ENCODE results near the gene BMP7. TPM values are rescaled to one million over a fixed set of nuclear protein-coding genes. Genes with fewer than 3 reads are reported as not detected.

BMP7 gene
- total and polyA plus RNA-seq, 9 of the 15 experiments (the other 6 are each of a cell fraction or from before 2014, with no cell fraction given) = 0.18 TPM; not detected in 8

DNA sequence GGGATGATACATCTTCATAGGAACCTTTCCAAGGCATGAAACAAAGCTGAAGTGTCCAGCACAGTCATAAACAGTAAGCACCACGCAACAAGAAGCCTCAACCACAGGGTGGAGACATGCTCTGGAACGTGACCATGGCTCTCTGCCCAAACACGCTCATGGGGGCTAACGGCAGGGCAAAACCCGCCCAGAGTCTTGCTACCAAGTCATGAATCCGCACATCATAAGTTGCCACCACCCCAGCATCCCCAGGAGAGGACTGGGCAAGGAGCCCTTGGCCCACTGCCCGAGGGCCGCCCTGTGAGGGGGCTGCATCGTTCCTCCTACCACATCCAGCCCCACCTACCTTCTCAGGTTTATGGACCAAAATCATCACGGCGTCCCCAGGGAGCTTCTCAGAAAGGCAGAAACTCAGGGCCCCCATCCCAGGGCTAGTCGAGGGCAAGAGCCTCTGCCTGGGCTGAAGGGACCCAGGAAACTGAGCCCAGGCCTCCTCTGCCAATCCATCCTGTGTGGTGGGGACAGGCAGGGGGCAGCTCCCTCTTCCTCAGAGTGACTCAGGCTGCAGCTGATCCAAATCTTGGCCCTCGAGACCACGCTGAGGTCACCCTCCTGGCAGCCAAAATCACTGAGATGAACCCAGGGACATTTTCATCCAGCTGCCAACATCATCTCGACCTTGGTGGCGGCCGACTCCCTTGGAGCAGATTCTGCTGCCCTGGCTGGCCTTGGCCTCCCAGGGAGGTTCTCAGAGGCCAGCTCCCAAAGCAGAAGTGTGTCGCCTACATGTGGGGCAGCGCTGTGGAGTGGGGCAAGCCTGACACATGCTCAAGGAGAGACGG lies 42.6 kb downstream of the BMP7 start (continued):
- TF ChIP-seq, protein P1, sequence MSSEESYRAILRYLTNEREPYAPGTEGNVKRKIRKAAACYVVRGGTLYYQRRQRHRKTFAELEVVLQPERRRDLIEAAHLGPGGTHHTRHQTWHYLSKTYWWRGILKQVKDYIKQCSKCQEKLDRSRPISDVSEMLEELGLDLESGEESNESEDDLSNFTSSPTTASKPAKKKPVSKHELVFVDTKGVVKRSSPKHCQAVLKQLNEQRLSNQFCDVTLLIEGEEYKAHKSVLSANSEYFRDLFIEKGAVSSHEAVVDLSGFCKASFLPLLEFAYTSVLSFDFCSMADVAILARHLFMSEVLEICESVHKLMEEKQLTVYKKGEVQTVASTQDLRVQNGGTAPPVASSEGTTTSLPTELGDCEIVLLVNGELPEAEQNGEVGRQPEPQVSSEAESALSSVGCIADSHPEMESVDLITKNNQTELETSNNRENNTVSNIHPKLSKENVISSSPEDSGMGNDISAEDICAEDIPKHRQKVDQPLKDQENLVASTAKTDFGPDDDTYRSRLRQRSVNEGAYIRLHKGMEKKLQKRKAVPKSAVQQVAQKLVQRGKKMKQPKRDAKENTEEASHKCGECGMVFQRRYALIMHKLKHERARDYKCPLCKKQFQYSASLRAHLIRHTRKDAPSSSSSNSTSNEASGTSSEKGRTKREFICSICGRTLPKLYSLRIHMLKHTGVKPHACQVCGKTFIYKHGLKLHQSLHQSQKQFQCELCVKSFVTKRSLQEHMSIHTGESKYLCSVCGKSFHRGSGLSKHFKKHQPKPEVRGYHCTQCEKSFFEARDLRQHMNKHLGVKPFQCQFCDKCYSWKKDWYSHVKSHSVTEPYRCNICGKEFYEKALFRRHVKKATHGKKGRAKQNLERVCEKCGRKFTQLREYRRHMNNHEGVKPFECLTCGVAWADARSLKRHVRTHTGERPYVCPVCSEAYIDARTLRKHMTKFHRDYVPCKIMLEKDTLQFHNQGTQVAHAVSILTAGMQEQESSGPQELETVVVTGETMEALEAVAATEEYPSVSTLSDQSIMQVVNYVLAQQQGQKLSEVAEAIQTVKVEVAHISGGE (CRISPR knock-in tag; IDR thresholded peaks at IDR 0.05) = peak in 1 of 3 experiments; percentile 73; a peak in 2 of 6 replicates
- TF ChIP-seq HOXB6 (CRISPR knock-in tag; IDR thresholded peaks at IDR 0.05; ENCODE audit: borderline replicate concordance) = no peak
- no peak for TF ChIP-seq KHSRP (IDR thresholded peaks at IDR 0.05)
- no peak for TF ChIP-seq NFIX (CRISPR knock-in tag; IDR thresholded peaks at IDR 0.05; ENCODE audit: low read depth)
- TF ChIP-seq, protein P2, sequence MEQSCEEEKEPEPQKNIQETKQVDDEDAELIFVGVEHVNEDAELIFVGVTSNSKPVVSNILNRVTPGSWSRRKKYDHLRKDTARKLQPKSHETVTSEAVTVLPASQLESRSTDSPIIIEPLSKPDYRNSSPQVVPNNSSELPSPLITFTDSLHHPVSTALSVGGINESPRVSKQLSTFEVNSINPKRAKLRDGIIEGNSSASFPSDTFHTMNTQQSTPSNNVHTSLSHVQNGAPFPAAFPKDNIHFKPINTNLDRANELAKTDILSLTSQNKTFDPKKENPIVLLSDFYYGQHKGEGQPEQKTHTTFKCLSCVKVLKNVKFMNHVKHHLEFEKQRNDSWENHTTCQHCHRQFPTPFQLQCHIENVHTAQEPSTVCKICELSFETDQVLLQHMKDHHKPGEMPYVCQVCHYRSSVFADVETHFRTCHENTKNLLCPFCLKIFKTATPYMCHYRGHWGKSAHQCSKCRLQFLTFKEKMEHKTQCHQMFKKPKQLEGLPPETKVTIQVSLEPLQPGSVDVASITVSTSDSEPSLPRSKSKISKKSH (CRISPR knock-in tag; IDR thresholded peaks at IDR 0.05) = no peak

All from K562 (cell line).